OCI-LY7 (cell line): ENCODE data around the gene RPUSD1. TPM values are rescaled to one million over a fixed set of nuclear protein-coding genes. Genes with fewer than 3 reads are reported as not detected.
A peak's percentile ranks its signal among the peaks of the same experiment; 100 is the strongest.

Source experiments
- BruUV-seq: library from RNA; stranded (reverse); fragments of 400-500 nt; replicated peaks from 2 replicates; lab custom pipeline; 2021; lab: Mats Ljungman, UMichigan
- CTCF ChIA-PET: fragments of 300-600 bp; sonication (Branson Sonifier 250); formaldehyde crosslinking; loops from one replicate; lab custom pipeline; 2022; ENCODE audit warnings: antibody characterized with exemption; ENCODE audit not compliant: unreplicated experiment; lab: Charles Lee
- POLR2A ChIA-PET: fragments of 300-600 bp; sonication (Branson Sonifier 250); formaldehyde crosslinking; loops from one replicate; lab custom pipeline; 2022; ENCODE audit warnings: antibody characterized with exemption; lab: Charles Lee
- DNase-seq: peaks from one replicate; pipeline ENCODE4 v3.0.0-alpha.2; 2015; ENCODE audit warnings: low spot score
- H2AFZ ChIP-seq: fragments of 200-600 bp; sonication (generic), shearing (Covaris generic); 2 replicates; pipeline ENCODE4 v1.6.1; 2014; ENCODE audit warnings: mild to moderate bottlenecking, antibody characterized with exemption, low read length, moderate library complexity
- H3K27ac ChIP-seq: fragments of 200-600 bp; sonication (generic); 2 replicates; pipeline ENCODE4 v1.5.1; 2014; ENCODE audit warnings: mixed run types, low read depth, mild to moderate bottlenecking, moderate library complexity, low read length, inconsistent platforms; ENCODE audit not compliant: poor library complexity, severe bottlenecking
- H3K36me3 ChIP-seq: fragments of 200-600 bp; sonication (generic); 2 replicates; pipeline ENCODE4 v1.6.1; 2014; ENCODE audit warnings: mild to moderate bottlenecking, antibody characterized with exemption, low read length, moderate library complexity, mixed read lengths; ENCODE audit not compliant: insufficient read depth
- H3K4me1 ChIP-seq: fragments of 200-600 bp; sonication (generic); 2 replicates; pipeline ENCODE4 v1.5.1; 2014; ENCODE audit warnings: mild to moderate bottlenecking, low read length; ENCODE audit not compliant: insufficient read depth, poor library complexity, severe bottlenecking
- H3K4me2 ChIP-seq: fragments of 200-600 bp; sonication (generic); 2 replicates; pipeline ENCODE4 v1.6.1; 2014; ENCODE audit warnings: mild to moderate bottlenecking, low read length
- H3K4me3 ChIP-seq: fragments of 200-600 bp; sonication (generic); 2 replicates; pipeline ENCODE4 v1.5.1; 2014; ENCODE audit warnings: mild to moderate bottlenecking, low read depth, low read length; ENCODE audit not compliant: poor library complexity, severe bottlenecking
- H3K79me2 ChIP-seq: fragments of 200-600 bp; sonication (generic); 2 replicates; pipeline ENCODE4 v1.6.1; 2016; ENCODE audit warnings: low read depth, mild to moderate bottlenecking, low read length, moderate library complexity, mixed read lengths; ENCODE audit not compliant: insufficient read depth
- H3K9me2 ChIP-seq: fragments of 200-600 bp; sonication (generic); 2 replicates; pipeline ENCODE4 v1.6.1; 2016; ENCODE audit warnings: mild to moderate bottlenecking, low read length, mixed read lengths; ENCODE audit not compliant: insufficient read depth
- H3K9me3 ChIP-seq: fragments of 200-600 bp; sonication (generic); 2 replicates; pipeline ENCODE4 v1.6.1; 2014; ENCODE audit warnings: mild to moderate bottlenecking, mixed run types, low read length, mixed read lengths
- H4K20me1 ChIP-seq: fragments of 200-600 bp; sonication (generic); 2 replicates; pipeline ENCODE4 v1.6.1; 2014; ENCODE audit warnings: mild to moderate bottlenecking, antibody characterized with exemption, low read length, moderate library complexity, mixed read lengths; ENCODE audit not compliant: insufficient read depth
- EZH2phosphoT487 ChIP-seq: fragments of 200-600 bp; sonication (generic); IDR thresholded peaks from 2 replicates; pipeline ENCODE4 v1.6.1; 2018; ENCODE audit warnings: low read depth, borderline replicate concordance, mild to moderate bottlenecking, mixed run types, antibody characterized with exemption, low read length, moderate library complexity, mixed read lengths
- intact Hi-C: fragments of 100-400 bp; cut with micrococcal nuclease; formaldehyde crosslinking; loops from one replicate; pipeline ENCODE4 v1.10.0; 2022; ENCODE audit not compliant: unreplicated experiment
- total RNA-seq, 2 experiments: library from RNA; depleted of rRNA in 1 of 2; stranded (reverse); fragments of >200 nt in 1 of 2; shearing (Covaris generic) in 1 of 2; gene quantifications; 2 replicates each; pipeline ENCODE4 v1.2.3, GENCODE V29; 2014 to 2022
- TF ChIP-seq, protein P1 (sequence below): fragments of 200-600 bp; sonication (generic); conservative IDR thresholded peaks from 2 replicates; pipeline ENCODE4 v1.5.1; 2014; ENCODE audit warnings: mild to moderate bottlenecking, antibody characterized with exemption, low read length, moderate library complexity, mixed read lengths

RPUSD1 gene
- total RNA-seq, 2 experiments from 2014 or later, result 48.6 to 64.1 TPM

GRCh38 chr16:798666-799065 lies 10.5 kb upstream of the RPUSD1 start:
- Histone ChIP-seq H3K9me2 (no peaks in the 10 kb centered on the region), H3K4me2 (no peak overlapping the region), H3K4me1 (peaks cover 6% of the 10 kb centered on the region), H3K9me3 (no peaks in the 10 kb centered on the region), H3K36me3 (peaks cover 39% of the 10 kb centered on the region), H3K27ac (no peak overlapping the region), H3K4me3 (no peak overlapping the region), H4K20me1 (no peaks in the 10 kb centered on the region), H2AFZ (no peak overlapping the region), H3K79me2 (no peaks in the 10 kb centered on the region)
- no peak for TF ChIP-seq EZH2phosphoT487
- TF ChIP-seq, protein P1, sequence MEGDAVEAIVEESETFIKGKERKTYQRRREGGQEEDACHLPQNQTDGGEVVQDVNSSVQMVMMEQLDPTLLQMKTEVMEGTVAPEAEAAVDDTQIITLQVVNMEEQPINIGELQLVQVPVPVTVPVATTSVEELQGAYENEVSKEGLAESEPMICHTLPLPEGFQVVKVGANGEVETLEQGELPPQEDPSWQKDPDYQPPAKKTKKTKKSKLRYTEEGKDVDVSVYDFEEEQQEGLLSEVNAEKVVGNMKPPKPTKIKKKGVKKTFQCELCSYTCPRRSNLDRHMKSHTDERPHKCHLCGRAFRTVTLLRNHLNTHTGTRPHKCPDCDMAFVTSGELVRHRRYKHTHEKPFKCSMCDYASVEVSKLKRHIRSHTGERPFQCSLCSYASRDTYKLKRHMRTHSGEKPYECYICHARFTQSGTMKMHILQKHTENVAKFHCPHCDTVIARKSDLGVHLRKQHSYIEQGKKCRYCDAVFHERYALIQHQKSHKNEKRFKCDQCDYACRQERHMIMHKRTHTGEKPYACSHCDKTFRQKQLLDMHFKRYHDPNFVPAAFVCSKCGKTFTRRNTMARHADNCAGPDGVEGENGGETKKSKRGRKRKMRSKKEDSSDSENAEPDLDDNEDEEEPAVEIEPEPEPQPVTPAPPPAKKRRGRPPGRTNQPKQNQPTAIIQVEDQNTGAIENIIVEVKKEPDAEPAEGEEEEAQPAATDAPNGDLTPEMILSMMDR, result no peak
- ChIA-PET CTCF (no interaction called here), POLR2A (no interaction called here)
- no peak for DNase-seq
- BruUV-seq, result no TSS peak
- intact Hi-C loops, result no loop called here

- H3K36me3 ChIP-seq, result peaks cover 47% of the 10 kb centered on the region
- CTCF ChIA-PET, result no interaction called here
- no peak overlapping the region for H3K27ac ChIP-seq
- no peaks in the 10 kb centered on the region for H3K9me3 ChIP-seq
- TF ChIP-seq EZH2phosphoT487, result no peak
- TF ChIP-seq, protein P1, result no peak
- intact Hi-C loops, result no loop called here
- H3K4me2 ChIP-seq, result no peak overlapping the region
- H3K79me2 ChIP-seq, result no peaks in the 10 kb centered on the region
- H3K4me1 ChIP-seq, result peaks cover 6% of the 10 kb centered on the region
- POLR2A ChIA-PET, result no interaction called here
- H2AFZ ChIP-seq, result no peak overlapping the region
- no peak overlapping the region for H3K4me3 ChIP-seq
- no peak for DNase-seq
- H3K9me2 ChIP-seq, result no peaks in the 10 kb centered on the region
- no peaks in the 10 kb centered on the region for H4K20me1 ChIP-seq
- no TSS peak for BruUV-seq
These were observed 9.5 kb upstream of the RPUSD1 start for GRCh38 chr16:797686-798085.

DNA sequence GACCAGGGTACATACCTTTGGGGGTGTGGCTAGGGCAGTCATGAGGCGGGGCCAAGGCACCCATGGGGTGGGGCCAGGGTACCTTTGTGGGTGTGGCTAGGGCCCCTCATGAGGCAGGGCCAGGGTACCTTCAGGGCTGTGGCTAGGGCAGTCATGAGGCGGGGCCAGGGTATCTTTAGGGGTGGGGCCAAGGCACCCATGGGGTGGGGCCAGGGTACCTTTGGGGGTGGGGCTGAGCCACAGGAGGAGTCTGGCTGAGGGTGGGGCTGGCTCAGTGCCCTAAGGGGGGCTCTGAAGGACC lies 8.9 kb upstream of the RPUSD1 start:
- Histone ChIP-seq H3K9me3 (no peaks in the 10 kb centered on the region), H3K4me3 (no peak overlapping the region), H3K4me2 (no peak overlapping the region), H3K27ac (no peak overlapping the region), H3K4me1 (peaks cover 6% of the 10 kb centered on the region), H3K36me3 (peaks cover 47% of the 10 kb centered on the region), H3K79me2 (no peaks in the 10 kb centered on the region), H2AFZ (no peak overlapping the region), H3K9me2 (no peaks in the 10 kb centered on the region), H4K20me1 (no peaks in the 10 kb centered on the region)
- ChIA-PET POLR2A (no interaction called here), CTCF (no interaction called here)
- TF ChIP-seq, protein P1, result no peak
- no peak for TF ChIP-seq EZH2phosphoT487
- DNase-seq, result peak; percentile 55
- intact Hi-C loops, result no loop called here
- no TSS peak for BruUV-seq
